Stimulated activated CD8-positive, alpha-beta memory T cell treated with anti-CD3 and anti-CD28 coated beads, Interleukin-2, amount 100 ng/mL, for 48 hours (primary cell): ENCODE data around the gene NXNL1.

Source experiments
- DNase-seq, 2 donors: peaks; one replicate each; pipeline ENCODE4 v3.0.0-alpha.2; 2020; ENCODE audit warnings: low read depth in 2 of 2

NXNL1 gene

GRCh38 chr19:17455308-17456123 is 5.2 kb downstream of the NXNL1 start:
- DNase-seq, result no peak

DNA sequence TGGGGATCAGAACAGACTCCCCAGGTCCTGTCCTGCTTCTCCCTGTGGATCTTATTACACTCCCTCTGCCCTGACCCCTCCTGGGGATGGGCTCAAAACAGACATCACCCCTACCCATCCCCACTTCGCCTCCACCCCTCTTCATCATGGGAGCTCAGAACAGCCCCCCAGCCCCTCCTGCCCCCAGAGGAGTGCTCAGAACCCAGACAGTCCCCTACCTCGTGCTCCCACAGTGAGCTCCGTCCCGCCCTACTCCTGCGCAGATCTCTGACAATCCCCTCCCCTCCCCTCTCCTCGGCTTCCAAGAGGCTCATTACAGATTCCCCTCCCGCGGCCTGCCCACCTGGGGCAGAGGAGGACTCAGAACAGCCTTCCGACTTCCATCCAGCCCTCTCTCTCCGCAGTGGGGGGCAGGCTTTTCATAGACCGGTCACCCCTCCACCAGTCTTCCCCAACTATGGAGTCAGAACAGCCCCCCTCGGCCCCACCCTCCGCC is 6.1 kb downstream of the NXNL1 start:
- no peak for DNase-seq

DNA sequence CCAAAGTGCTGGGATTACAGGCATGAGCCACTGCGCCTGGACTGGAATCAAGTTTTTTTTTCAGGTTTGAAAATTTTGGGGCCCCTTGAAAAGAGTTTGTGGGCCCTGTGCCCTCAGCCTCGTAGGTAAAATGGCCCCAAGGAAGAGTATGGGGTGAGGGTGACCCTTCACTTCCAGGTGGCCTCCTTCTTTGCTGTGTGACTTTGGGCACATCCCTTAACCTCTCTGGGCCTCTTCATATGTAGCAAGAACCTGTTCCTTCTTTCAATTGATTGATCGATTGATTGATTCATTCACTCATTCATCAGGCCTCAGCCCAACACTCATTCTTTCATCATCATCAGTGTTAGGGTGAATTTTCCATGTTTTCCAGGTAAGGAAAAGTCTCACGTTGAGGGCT is 8.9 kb downstream of the NXNL1 start:
- DNase-seq, result no peak

DNA sequence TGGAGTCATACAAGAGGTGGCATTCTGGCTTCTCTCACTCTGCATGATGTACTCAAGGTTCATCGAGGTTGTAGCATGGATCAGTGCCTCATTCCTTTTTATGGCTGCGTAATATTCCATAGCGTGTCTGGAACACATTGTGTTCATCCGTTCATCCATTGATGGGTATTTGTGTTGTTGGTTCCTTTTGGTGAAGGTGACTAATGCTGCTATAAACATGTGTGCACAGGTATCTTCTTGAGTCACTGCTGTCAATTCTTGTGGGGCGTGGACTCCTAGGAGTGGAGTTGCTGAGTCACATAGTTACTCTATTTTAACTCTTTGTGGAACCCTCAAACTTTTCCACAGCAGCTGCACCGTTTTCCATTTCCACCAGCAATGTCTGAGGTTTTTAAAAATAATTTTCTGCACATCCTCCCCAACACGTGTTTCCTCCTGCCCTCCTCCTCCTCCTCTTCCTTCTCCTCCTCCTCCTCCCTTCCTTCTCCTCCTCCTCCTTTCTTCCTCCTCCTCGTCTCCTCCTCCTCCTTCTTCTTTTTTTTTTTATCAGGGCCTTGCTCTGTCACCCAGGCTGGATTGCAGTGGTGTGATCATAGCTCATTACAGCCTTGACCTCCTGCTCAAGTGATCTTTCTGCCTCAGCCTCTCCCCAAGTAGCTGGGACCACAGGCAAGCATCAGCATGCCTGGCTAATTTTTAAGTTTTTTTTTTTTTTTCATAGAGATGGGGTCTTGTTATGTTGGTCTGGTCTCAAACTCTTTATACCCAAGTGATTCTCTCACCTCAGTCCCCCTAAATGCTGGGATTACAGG is 10.3 kb downstream of the NXNL1 start:
- peak in 1 of 2 donors; percentile 29 for DNase-seq

DNA sequence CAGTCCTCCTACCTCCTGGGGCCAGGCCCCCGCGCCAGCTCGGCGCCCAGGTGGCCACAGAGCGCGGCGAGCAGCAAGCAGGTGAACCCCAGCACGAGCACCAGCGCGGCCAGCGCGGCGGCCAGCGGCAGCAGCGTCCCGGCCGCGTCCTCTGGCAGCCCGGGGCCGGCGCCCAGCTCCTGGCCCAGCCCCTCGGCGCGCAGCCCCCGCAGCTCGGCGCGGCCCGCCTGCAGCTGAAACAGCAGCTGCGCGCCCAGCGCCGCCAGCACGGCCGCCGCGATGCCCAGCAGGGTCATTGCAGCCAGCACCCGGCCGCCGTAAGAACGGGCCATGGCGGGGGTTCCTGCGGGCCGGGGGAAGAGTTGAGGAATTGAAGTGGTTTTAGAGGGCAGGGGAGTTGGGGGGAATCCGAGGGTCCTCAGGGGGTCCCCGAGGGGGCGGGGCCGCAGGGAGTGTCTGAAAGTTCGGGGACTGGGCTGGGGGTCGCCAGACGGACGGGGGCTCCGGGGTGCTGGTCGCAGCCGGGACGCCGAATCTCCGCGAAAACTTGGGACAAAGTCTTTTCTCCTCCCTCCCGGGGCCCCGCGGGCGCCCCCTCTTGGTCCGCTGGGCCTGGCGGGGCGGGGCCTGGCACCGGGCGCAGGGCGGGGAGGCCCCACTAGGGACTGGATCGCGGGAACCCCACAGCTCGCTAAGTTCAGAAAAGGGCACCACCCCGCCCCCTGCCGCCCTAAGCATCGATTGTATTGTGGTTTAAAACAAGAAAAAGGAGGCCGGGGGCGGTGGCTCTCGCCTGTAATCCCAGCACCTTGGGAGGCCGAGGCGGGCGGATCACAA is 12.4 kb downstream of the NXNL1 start, which contains the start of gene TMEM221:
TSS of gene TMEM221 (minus strand) at position 538 of the 837 bp plus-strand sequence. CDS start at position 332, 206 bp downstream.
- DNase-seq, result peak; percentile 43 to 44

- DNase-seq, result no peak
Measured at GRCh38 chr19:17447704-17448130, 13.0 kb downstream of the NXNL1 start.

DNA sequence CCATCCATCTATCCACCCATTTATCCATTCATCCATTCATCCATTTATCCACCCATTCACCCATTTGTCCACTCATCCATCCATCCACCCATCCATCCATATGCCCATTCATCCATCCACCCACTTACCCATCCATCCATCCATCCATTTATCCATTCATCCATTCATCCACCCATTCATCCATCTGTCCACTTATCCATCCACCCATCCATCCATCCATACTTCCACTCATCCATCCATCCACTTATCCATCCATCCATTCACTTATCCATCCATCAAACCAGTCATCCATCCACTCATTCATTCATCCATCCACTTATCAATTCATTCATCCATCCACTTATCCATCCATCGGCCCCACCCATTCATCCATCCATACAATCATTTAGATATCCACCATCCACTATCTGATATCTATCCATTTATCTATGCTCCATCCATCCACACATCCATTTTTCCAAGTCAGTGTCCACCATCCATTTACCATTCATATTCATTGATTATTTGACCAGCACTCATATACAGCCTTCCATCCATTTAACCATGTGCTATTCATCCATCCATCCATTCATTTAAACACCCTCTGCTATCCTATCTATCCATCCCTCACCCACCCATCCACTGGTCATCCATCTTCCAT is 15.1 kb downstream of the NXNL1 start:
- no peak for DNase-seq

GRCh38 chr19:17441241-17442021 is 19.3 kb downstream of the NXNL1 start:
- DNase-seq, result no peak

- no peak for DNase-seq
Measured at GRCh38 chr19:17436874-17437267, 23.9 kb downstream of the NXNL1 start.

DNA sequence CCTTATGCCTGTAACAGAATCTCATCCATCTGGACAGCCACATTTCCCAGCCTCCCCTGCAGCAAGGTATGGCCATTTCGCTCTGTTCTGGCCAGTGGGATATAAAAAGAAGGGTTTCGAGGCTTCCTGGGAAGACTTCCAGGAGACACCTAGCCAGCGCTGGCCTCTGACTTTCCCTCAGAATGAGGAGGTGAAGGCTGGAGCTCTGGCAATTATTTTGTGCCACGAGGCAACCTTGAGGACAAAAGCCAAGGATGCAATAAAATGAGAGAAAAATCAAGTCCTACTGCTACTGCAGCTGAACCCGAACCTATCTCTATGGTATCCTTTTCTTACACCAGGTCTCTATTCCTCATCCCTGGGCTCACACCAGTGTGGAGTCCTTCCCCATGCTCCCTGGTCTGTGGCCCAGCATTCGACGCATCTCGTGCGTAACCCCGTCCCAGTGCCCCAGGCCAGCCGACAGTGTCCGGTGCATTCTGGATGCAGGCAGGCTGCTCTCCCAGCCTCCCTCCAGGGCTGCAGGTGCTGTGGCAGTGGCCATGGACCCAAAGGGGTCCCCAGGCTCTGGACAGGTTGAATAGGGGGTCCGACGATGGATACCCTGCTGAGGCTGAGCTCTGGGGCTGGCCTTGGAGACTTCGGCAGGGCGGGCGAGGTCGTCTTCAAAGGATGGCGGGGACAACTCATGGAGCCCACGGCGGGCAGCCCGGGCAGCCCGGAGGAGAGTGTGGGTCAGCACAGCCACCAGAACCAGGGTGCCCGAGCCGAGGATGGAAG is 24.4 kb downstream of the NXNL1 start:
- no peak for DNase-seq

- no peak for DNase-seq
Measured at GRCh38 chr19:17435218-17435617, 25.5 kb downstream of the NXNL1 start.

DNA sequence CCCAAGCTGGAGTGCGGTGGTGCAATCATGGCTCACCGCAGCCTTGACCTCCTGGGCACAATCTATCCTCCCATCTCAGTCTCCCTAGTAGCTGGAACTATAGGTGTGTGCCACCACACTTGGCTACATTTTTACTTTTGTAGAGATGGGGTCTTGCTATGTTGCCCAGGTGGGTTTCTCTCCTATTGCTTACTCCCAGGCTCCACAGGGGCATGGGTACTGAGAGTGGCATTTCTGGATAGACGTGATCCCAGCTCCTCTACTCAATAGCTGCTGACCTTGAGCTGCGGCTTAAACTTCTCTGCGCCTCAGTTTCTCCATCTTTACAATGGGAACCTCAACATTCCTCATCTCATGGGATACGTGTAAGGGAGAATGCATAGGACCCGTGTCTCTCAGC is 29.3 kb downstream of the NXNL1 start:
- DNase-seq, result no peak

DNA sequence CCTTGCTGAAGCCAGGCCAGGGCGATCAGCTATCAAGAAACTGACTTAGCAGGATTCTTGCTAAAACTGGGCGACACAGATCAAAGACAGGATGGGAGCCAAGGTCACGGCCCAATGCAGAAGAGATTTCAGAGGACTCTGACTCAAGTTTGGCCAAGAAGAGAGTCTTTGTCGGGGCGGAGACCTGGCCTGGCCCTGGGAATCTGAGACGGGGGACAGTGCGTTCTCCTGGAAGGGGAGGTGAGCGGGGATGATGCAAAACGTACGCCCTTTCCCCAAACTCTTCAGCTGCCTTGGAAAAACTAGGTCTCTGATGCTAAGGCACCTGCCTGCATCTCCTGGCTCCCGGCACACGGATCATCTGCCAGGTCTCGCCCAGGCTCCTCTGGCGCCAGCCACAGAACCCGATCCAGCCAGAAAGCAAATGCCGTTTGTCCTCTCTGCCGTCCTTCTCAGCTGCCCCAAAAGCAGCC is 31.0 kb downstream of the NXNL1 start:
- DNase-seq, result no peak

DNA sequence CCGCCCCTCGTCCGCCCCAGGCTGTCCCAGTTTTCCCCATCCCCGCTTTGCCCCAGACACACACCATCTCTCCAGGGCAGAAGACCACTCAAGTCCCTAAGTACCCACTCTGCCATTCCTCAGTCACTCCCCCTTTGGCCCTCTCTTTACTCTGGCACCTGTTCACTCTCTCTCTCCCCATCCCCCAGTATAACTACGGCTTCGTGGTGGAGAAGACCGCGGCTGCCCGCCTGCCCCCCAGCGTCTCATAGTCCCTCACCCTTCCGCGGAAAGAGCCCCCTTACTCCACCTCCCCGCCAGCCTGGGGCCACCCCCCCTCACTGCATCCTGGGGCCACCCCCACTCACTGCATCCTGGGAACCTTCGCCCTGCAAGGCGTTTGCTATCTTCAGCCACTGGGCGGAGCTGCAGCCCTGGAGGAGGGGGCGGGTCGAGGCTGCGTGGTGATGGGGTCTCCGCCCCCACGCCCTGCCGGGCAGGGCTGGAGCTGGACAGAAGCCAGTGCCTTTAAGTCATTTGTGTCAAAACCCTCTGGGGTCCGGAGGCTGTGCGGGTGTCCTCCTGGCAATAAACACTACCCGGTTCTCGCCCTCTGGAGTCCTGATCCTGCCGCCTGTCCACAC is 35.9 kb downstream of the NXNL1 start:
- DNase-seq, result no peak

DNA sequence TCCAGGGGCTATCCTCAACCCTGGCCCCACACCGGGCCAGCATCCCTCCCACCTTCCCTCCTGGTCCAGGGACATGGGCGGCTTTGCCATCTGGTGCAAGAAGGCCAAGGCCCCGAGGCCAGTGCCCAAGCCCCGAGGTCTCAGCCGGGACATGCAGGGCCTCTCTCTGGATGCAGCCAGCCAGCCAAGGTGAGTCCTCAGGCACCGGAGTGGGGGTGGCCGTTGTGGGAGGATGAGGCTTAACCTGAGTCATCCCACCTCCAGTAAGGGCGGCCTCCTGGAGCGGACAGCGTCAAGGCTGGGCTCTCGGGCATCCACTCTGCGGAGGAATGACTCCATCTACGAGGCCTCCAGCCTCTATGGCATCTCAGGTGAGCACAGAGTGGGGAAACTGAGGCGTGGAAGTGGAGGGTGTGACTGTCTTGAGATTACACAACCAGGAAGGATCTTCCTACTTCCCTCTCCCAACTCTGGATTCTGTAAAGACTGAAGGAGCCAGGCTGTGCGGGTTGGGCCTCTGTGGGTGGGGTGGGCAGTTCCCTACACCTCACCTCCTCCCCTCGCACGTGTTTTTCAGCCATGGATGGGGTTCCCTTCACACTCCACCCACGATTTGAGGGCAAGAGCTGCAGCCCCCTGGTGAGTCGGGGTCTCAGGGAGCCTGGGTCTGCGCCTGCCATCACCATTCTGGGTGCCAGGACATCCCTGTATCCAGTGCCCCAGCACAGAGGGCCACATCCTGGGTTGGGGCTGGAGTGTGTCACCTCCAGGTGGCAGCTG is 37.1 kb downstream of the NXNL1 start:
- DNase-seq, result no peak

DNA sequence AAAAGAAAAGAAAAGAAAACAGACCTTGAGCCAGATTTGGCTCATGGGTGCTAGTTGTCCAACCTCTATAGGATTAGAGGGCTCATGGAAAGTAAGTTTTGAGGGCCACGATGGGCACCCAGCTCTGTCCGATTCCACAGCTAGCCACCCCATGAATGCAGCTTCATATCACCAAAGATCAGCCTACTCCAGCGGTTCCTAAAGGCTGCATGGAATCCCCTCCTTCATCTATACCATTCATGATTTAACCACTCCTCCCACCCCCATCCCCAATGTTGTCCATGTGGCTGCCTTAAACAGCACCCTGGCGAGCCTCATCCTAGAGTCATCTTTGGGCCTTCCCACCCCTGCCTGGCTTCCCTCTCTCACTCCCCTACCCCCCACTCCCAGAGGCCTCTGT is 38.8 kb downstream of the NXNL1 start:
- DNase-seq, result no peak

GRCh38 chr19:17420475-17420924 is 40.2 kb downstream of the NXNL1 start:
- peak in 1 of 2 donors; percentile 17 for DNase-seq
